Liver (tissue), 9 donors: ENCODE measurements around the gene PSMA5. TPM values are rescaled to one million over a fixed set of nuclear protein-coding genes. Genes with fewer than 3 reads are reported as not detected.

ENCODE experiments used
- DNase-seq: peaks from one replicate; pipeline ENCODE4 v3.0.0-alpha.2; 2017; ENCODE audit warnings: low spot score
- H3K27ac ChIP-seq, 2 donors: one replicate each; pipeline ENCODE4 v1.7.0; 2013; ENCODE audit warnings: inconsistent platforms in 2 of 2, low read length in 2 of 2, control low read depth in 1 of 2, low read depth in 1 of 2, mild to moderate bottlenecking in 1 of 2
- H3K27me3 ChIP-seq, 4 donors: one replicate each; pipeline versions ENCODE4 v1.6.1 to v1.7.0; 2013; ENCODE audit warnings: low read length in 3 of 4, inconsistent platforms in 1 of 4, mild to moderate bottlenecking in 1 of 4, moderate library complexity in 1 of 4; ENCODE audit not compliant: control insufficient read depth in 4 of 4, insufficient read depth in 4 of 4
- H3K36me3 ChIP-seq, 4 donors: one replicate each; pipeline versions ENCODE4 v1.6.1 to v1.7.0; 2013; ENCODE audit warnings: low read length in 3 of 4, mild to moderate bottlenecking in 3 of 4, low read depth in 1 of 4, moderate library complexity in 1 of 4; ENCODE audit not compliant: control insufficient read depth in 4 of 4, insufficient read depth in 3 of 4
- H3K4me1 ChIP-seq, 4 donors: one replicate each; pipeline versions ENCODE4 v1.6.1 to v1.7.0; 2013; ENCODE audit warnings: low read length in 3 of 4, mild to moderate bottlenecking in 3 of 4, moderate library complexity in 1 of 4; ENCODE audit not compliant: control insufficient read depth in 4 of 4, insufficient read depth in 4 of 4
- H3K4me3 ChIP-seq, 3 donors: one replicate each; pipeline versions ENCODE4 v1.6.1 to v1.7.0; 2013; ENCODE audit warnings: low read length in 3 of 3, control low read depth in 1 of 3, low read depth in 1 of 3, mild to moderate bottlenecking in 1 of 3
- H3K9ac ChIP-seq, 2 donors: one replicate each; pipeline ENCODE4 v1.7.0; 2013; ENCODE audit warnings: low read length in 2 of 2, mild to moderate bottlenecking in 2 of 2, moderate library complexity in 2 of 2, control low read depth in 1 of 2, low read depth in 1 of 2
- H3K9me3 ChIP-seq, 4 donors: one replicate each; pipeline versions ENCODE4 v1.6.1 to v1.7.0; 2013; ENCODE audit warnings: low read length in 3 of 4; ENCODE audit not compliant: control insufficient read depth in 4 of 4
- CTCF ChIP-seq: fragments of 150-350 bp; IDR thresholded peaks from 2 replicates; pipeline ENCODE4 v1.5.1; 2017; ENCODE audit warnings: improper control_type of control experiment, low read depth, low read length; ENCODE audit not compliant: missing input control
- EGR1 ChIP-seq, 2 donors: IDR thresholded peaks; 2 replicates each; pipeline ENCODE4 v1.6.1; 2016 to 2018; ENCODE audit warnings: antibody characterized with exemption in 2 of 2, low read depth in 2 of 2
- FOXA1 ChIP-seq: IDR thresholded peaks from 2 replicates; pipeline ENCODE4 v1.6.1; 2016; ENCODE audit warnings: antibody characterized with exemption
- FOXA2 ChIP-seq: IDR thresholded peaks from 2 replicates; pipeline ENCODE4 v1.6.1; 2016; ENCODE audit warnings: antibody characterized with exemption
- GABPA ChIP-seq, 2 donors: IDR thresholded peaks in 1 of 2; conservative IDR thresholded peaks in 1 of 2; 2 replicates each; pipeline ENCODE4 v1.6.1; 2016; ENCODE audit warnings: antibody characterized with exemption in 2 of 2, mild to moderate bottlenecking in 1 of 2, moderate library complexity in 1 of 2
- HNF4A ChIP-seq, 2 donors: conservative IDR thresholded peaks; 2 replicates each; pipeline ENCODE4 v1.6.1; 2016; ENCODE audit warnings: antibody characterized with exemption in 2 of 2, mild to moderate bottlenecking in 2 of 2
- HNF4G ChIP-seq: IDR thresholded peaks from 2 replicates; pipeline ENCODE4 v1.6.1; 2016; ENCODE audit warnings: antibody characterized with exemption
- JUND ChIP-seq, 2 donors: IDR thresholded peaks; 2 replicates each; pipeline ENCODE4 v1.6.1; 2016; ENCODE audit warnings: antibody characterized with exemption in 2 of 2
- MAX ChIP-seq: IDR thresholded peaks from 2 replicates; pipeline ENCODE4 v1.6.1; 2016; ENCODE audit warnings: antibody characterized with exemption
- NR2F2 ChIP-seq: IDR thresholded peaks from 2 replicates; pipeline ENCODE4 v1.6.1; 2016; ENCODE audit warnings: antibody characterized with exemption
- RAD21 ChIP-seq, 2 donors: IDR thresholded peaks; 2 replicates each; pipeline ENCODE4 v1.6.1; 2016; ENCODE audit warnings: antibody characterized with exemption in 2 of 2, mild to moderate bottlenecking in 2 of 2
- REST ChIP-seq: IDR thresholded peaks from 2 replicates; pipeline ENCODE4 v1.6.1; 2016; ENCODE audit warnings: antibody characterized with exemption, mild to moderate bottlenecking
- RXRA ChIP-seq, 2 donors: IDR thresholded peaks; 2 replicates each; pipeline ENCODE4 v1.6.1; 2017 to 2018; ENCODE audit warnings: antibody characterized with exemption in 2 of 2, mild to moderate bottlenecking in 1 of 2
- SP1 ChIP-seq: IDR thresholded peaks from 2 replicates; pipeline ENCODE4 v1.6.1; 2018; ENCODE audit warnings: antibody characterized with exemption, mild to moderate bottlenecking
- TAF1 ChIP-seq: conservative IDR thresholded peaks from 2 replicates; pipeline ENCODE4 v1.6.1; 2016; ENCODE audit warnings: antibody characterized with exemption, mild to moderate bottlenecking
- WGBS: extraction: QIAGEN DNeasy Blood & Tissue Kit; methylation state at CpG from one replicate; pipeline ENCODE4 v1.1.7; 2013; 5-methylcytosine and 5-hydroxymethylcytosine counted together
- polyA plus RNA-seq, 2 donors: library from polyadenylated mRNA; stranded (reverse) in 1 of 2; unstranded in 1 of 2; fragments of 200-250 nt in 1 of 2; fragments of >200 nt in 1 of 2; fragmentation: Nextera tagmentation in 1 of 2; extraction: Ambion mirVana in 1 of 2; gene quantifications; one replicate each; pipeline versions ENCODE4 v1.2.1 to v1.2.3, GENCODE V29; 2013 to 2015
- total RNA-seq, 2 donors: library from RNA; depleted of rRNA; stranded (reverse); fragments of >200 nt; gene quantifications; one replicate each; pipeline ENCODE4 v1.2.3, GENCODE V29; 2014
- donor health status: healthy.
- donor health status: healthy.
- donor health status: healthy.
- donor health status: healthy.
- donor health status: healthy.

PSMA5 gene
- total and polyA plus RNA-seq, 4 donors: 26.3 to 88.6 (median 67.9) TPM

GRCh38 chr1:109392037-109392787 is 34.0 kb downstream of the PSMA5 start:
- 82% methylated on average over 4 of the region's 4 CpGs for WGBS
- no peaks in the 10 kb centered on the region for H3K9me3 ChIP-seq
- no peaks in the 10 kb centered on the region for H3K27me3 ChIP-seq
- no peak for DNase-seq
- H3K36me3 ChIP-seq: no peaks in the 10 kb centered on the region
- H3K4me3 ChIP-seq: no peak overlapping the region
- H3K27ac ChIP-seq: peak overlapping the region in 1 of 2 donors; percentile 31
- no peak for TF ChIP-seq HNF4G
- TF ChIP-seq FOXA1: no peak
- no peak for TF ChIP-seq REST
- no peak for TF ChIP-seq NR2F2
- TF ChIP-seq CTCF: no peak
- no peak for TF ChIP-seq GABPA (IDR thresholded peaks at IDR 0.05 in 1 of 2, conservative IDR thresholded peaks at IDR 0.05 in 1 of 2)
- no peak for TF ChIP-seq SP1
- no peak for TF ChIP-seq EGR1 (IDR thresholded peaks at IDR 0.05; ENCODE audit: low read depth in 2 of 2)
- no peak for TF ChIP-seq JUND (IDR thresholded peaks at IDR 0.05)
- no peak for TF ChIP-seq TAF1
- TF ChIP-seq RAD21 (IDR thresholded peaks at IDR 0.05): no peak
- no peak for TF ChIP-seq RXRA (IDR thresholded peaks at IDR 0.05)
- TF ChIP-seq HNF4A (conservative IDR thresholded peaks at IDR 0.05): no peak
- no peak overlapping the region for H3K9ac ChIP-seq
- H3K4me1 ChIP-seq: peaks cover 0 to 15% (median 5%) of the 10 kb centered on the region in 4 donors

DNA sequence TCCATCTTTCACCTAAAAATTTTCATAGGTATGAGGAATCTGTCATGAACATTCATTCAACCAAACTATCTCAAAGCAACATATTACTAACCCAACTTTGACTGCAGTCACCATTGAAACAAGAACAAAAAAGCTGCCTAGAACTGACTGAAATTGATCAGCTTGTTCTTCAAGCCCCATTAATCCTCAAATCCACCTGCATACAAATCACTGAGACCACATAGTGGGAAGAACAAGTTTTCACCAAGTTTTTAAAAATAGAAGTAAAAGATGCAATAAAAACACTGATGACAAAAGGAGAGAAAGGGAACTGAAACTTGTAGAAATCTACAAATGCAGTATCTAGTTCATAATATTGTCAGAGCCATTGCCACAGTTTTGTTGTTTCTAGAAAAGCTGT is 34.6 kb downstream of the PSMA5 start:
- no peak overlapping the region for H3K4me3 ChIP-seq

DNA sequence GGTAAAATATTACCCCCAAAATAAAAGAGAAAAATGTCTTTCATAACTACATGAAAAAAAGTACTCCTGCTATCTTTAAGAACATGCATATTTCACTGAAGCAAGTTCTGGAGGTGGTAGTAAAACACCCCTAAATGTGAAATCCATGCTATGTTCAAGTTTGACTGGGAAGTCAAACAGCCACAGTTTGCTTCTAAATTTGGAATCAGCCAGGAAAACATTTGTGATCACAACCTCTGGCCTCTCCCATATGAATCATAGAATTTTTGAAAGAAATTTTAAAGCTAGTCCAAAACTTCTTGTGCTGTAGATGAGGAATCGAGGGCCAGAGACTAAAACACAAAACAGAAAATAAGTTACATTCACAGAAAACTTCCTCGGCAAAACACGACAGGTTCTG is 35.1 kb downstream of the PSMA5 start:
- Histone ChIP-seq H3K27ac (peak overlapping the region in 1 of 2 donors; percentile 8), H3K9ac (no peak overlapping the region), H3K27me3 (no peaks in the 10 kb centered on the region), H3K9me3 (no peaks in the 10 kb centered on the region), H3K4me3 (no peak overlapping the region), H3K4me1 (peaks cover 0 to 10% (median 5%) of the 10 kb centered on the region in 4 donors), H3K36me3 (no peaks in the 10 kb centered on the region)
- TF ChIP-seq TAF1 (no peak), FOXA2 (no peak), RAD21 (IDR thresholded peaks at IDR 0.05) (no peak), NR2F2 (peak; percentile 65), MAX (no peak), FOXA1 (no peak), GABPA (IDR thresholded peaks at IDR 0.05 in 1 of 2, conservative IDR thresholded peaks at IDR 0.05 in 1 of 2) (no peak), RXRA (IDR thresholded peaks at IDR 0.05) (no peak)
- WGBS: 74% methylated on average over 3 of the region's 3 CpGs
- no peak for DNase-seq

More for the DNA sequence above, 34.6 kb downstream of the PSMA5 start:
- Histone ChIP-seq H3K27ac (peak overlapping the region; percentile 8 to 29), H3K27me3 (no peaks in the 10 kb centered on the region), H3K4me1 (peaks cover 0 to 12% (median 5%) of the 10 kb centered on the region in 4 donors), H3K9ac (no peak overlapping the region), H3K36me3 (no peaks in the 10 kb centered on the region), H3K9me3 (no peaks in the 10 kb centered on the region)
- TF ChIP-seq TAF1: no peak
- no peak for DNase-seq
